KMS-11 (cell line): ENCODE results near the gene GSE1.

Experiments
- H2AFZ ChIP-seq: fragments of 200-600 bp; sonication (generic); 2 replicates; pipeline ENCODE4 v1.6.1; 2016; ENCODE audit warnings: antibody characterized with exemption, mixed run types, low read depth
- H3K27ac ChIP-seq: fragments of 200-600 bp; sonication (generic); 2 replicates; pipeline ENCODE4 v1.6.1; 2016; ENCODE audit warnings: mild to moderate bottlenecking, mixed run types
- H3K27me3 ChIP-seq: fragments of 200-600 bp; sonication (generic); 2 replicates; pipeline ENCODE4 v1.6.1; 2017; ENCODE audit warnings: mild to moderate bottlenecking, low read depth, mixed run types, moderate library complexity; ENCODE audit not compliant: insufficient read depth
- H3K36me3 ChIP-seq: fragments of 200-600 bp; sonication (generic); 2 replicates; pipeline ENCODE4 v1.6.1; 2017; ENCODE audit warnings: mild to moderate bottlenecking, mixed run types; ENCODE audit not compliant: insufficient read depth
- H3K4me1 ChIP-seq: fragments of 200-600 bp; sonication (generic); 2 replicates; pipeline ENCODE4 v1.6.1; 2016; ENCODE audit warnings: mild to moderate bottlenecking, low read depth, mixed run types; ENCODE audit not compliant: poor library complexity, severe bottlenecking
- H3K4me2 ChIP-seq: fragments of 200-600 bp; sonication (generic); 2 replicates; pipeline ENCODE4 v1.7.0; 2016; ENCODE audit warnings: mild to moderate bottlenecking, mixed run types
- H3K4me3 ChIP-seq: fragments of 200-600 bp; sonication (generic); IDR thresholded peaks from 2 replicates; pipeline ENCODE4 v1.6.1; 2017; ENCODE audit warnings: low read depth, low read length, mixed read lengths; ENCODE audit not compliant: insufficient read depth
- H3K79me2 ChIP-seq: fragments of 200-600 bp; sonication (generic); 2 replicates; pipeline ENCODE4 v1.6.1; 2016; ENCODE audit warnings: low read depth, mixed run types; ENCODE audit not compliant: insufficient read depth
- H3K9ac ChIP-seq: fragments of 200-600 bp; sonication (generic); 2 replicates; pipeline ENCODE4 v1.6.1; 2016; ENCODE audit warnings: mild to moderate bottlenecking, mixed run types
- H4K20me1 ChIP-seq: fragments of 200-600 bp; sonication (generic); 2 replicates; pipeline ENCODE4 v1.6.1; 2016; ENCODE audit warnings: mild to moderate bottlenecking, mixed run types; ENCODE audit not compliant: insufficient read depth
- CTCF ChIP-seq: fragments of 200-600 bp; sonication (generic); conservative IDR thresholded peaks from 2 replicates; pipeline ENCODE4 v1.6.1; 2017; ENCODE audit warnings: low read depth, mild to moderate bottlenecking, antibody characterized with exemption, low read length, moderate library complexity, mixed read lengths

GSE1 gene

GRCh38 chr16:85673529-85674417, 60.7 kb downstream of the GSE1 start:
- Histone ChIP-seq H2AFZ (no peak overlapping the region), H3K27ac (no peak overlapping the region)

GRCh38 chr16:85674418-85674755, 61.3 kb downstream of the GSE1 start:
- Histone ChIP-seq H4K20me1 (no peaks in the 10 kb centered on the region), H3K4me1 (peaks cover 36% of the 10 kb centered on the region), H3K4me2 (no peak overlapping the region; the same call in 1 of the 2 replicates), H3K79me2 (peaks cover 8% of the 10 kb centered on the region; the same call in 1 of the 2 replicates), H3K4me3 (no peak overlapping the region), H3K9ac (no peak overlapping the region), H3K27ac (peak overlapping the region; percentile 47; the same call in 1 of the 2 replicates), H3K27me3 (no peaks in the 10 kb centered on the region), H2AFZ (no peak overlapping the region), H3K36me3 (0 out of 2 replicates have a peak, but pooled peaks cover 6% of the 10 kb centered on the region)
- TF ChIP-seq CTCF: no peak

More at GRCh38 chr16:85673529-85674417, 60.7 kb downstream of the GSE1 start:
- Histone ChIP-seq H3K4me1 (peaks cover 36% of the 10 kb centered on the region), H3K9ac (no peak overlapping the region), H3K27me3 (no peaks in the 10 kb centered on the region), H3K4me3 (no peak overlapping the region), H3K79me2 (peaks cover 8% of the 10 kb centered on the region; the same call in 1 of the 2 replicates), H4K20me1 (no peaks in the 10 kb centered on the region), H3K36me3 (0 out of 2 replicates have a peak, but pooled peaks cover 6% of the 10 kb centered on the region), H3K4me2 (no peak overlapping the region)
- no peak for TF ChIP-seq CTCF

GRCh38 chr16:85674828-85675227, 61.7 kb downstream of the GSE1 start:
- H3K27ac ChIP-seq: peak overlapping the region; percentile 47
- H3K79me2 ChIP-seq: peaks cover 8% of the 10 kb centered on the region; the same call in 1 of the 2 replicates
- H3K36me3 ChIP-seq: 0 out of 2 replicates have a peak, but pooled peaks cover 6% of the 10 kb centered on the region
- H3K4me2 ChIP-seq: peak overlapping the region; percentile 46
- no peaks in the 10 kb centered on the region for H4K20me1 ChIP-seq
- H3K4me1 ChIP-seq: peaks cover 36% of the 10 kb centered on the region
- H3K9ac ChIP-seq: no peak overlapping the region
- no peak overlapping the region for H2AFZ ChIP-seq
- H3K4me3 ChIP-seq: no peak overlapping the region
- TF ChIP-seq CTCF: no peak
- no peaks in the 10 kb centered on the region for H3K27me3 ChIP-seq

GRCh38 chr16:85675251-85675874, 62.2 kb downstream of the GSE1 start:
- Histone ChIP-seq H4K20me1 (no peaks in the 10 kb centered on the region), H3K4me2 (peak overlapping the region; percentile 46)

More at GRCh38 chr16:85675251-85675874, 62.2 kb downstream of the GSE1 start:
- Histone ChIP-seq H2AFZ (no peak overlapping the region), H3K79me2 (peaks cover 8% of the 10 kb centered on the region; the same call in 1 of the 2 replicates), H3K27me3 (no peaks in the 10 kb centered on the region), H3K4me3 (no peak overlapping the region), H3K4me1 (peaks cover 36% of the 10 kb centered on the region), H3K9ac (no peak overlapping the region), H3K36me3 (peaks cover 6% of the 10 kb centered on the region; the same call in 1 of the 2 replicates), H3K27ac (peak overlapping the region; percentile 47)
- 0 out of 2 replicates have a peak, but pooled peaks have one; percentile 27 for TF ChIP-seq CTCF
